GM10847 (cell line): ENCODE measurements around the gene GPATCH2.

Source experiments
- POLR2A ChIP-seq: IDR thresholded peaks from 2 replicates; pipeline ENCODE4 v1.6.1; 2011; ENCODE audit not compliant: insufficient read length; ENCODE audit errors: extremely low read depth

GPATCH2 gene

DNA sequence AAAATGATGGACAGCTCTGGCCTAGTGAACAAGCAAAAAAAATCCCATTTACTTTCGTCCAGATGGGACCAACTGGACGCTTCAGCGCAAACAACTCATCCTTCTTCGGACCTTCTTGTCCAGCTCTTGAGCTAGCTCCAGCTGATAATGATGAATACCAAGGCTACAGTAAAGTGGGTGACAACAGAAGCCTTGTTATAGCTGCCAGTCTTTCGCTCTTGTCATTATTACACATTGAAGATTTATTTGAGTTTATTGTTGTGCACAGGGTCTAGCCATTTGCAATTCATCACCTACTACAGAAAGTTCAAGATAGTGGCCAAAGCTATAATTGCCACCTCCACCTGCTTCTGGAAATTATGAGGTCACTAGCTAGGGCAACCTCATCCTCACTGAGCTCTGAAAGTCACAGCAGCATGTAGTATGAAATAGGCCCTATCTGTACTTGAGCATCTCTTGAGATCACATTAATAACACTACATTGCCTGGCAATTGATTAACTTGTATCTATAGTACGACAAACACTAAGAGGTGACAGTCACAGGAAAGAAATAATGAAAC, 76.9 kb downstream of the GPATCH2 start:
- TF ChIP-seq POLR2A: no peak

DNA sequence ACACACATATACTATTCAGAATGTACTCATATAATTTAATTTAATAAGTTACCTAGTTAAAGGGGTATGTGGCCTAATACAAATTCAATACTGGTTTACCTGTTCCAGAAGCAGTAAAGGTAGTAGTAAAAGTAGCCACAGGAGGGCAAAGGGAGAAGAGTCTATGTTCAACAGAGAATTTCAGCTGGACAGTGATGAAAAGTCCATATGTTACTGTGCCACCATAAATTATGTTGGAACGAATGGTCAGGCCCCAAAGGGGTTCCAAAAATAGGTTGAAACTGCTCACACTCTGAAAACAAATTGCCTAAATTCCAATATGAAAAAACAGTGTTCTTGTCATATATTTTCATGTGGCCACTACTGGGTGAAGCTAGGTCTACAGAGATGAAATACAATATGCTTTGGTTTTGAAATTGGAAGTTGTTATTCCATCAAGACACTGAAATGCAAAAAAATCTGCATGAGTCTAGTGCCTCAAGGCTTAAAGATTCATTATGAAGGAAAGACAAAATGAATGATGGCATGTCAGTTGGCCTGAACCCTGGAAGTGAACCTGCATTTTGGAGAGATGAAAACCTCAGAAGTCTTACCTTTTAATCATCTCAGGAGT, 78.4 kb downstream of the GPATCH2 start:
- TF ChIP-seq POLR2A: no peak

DNA sequence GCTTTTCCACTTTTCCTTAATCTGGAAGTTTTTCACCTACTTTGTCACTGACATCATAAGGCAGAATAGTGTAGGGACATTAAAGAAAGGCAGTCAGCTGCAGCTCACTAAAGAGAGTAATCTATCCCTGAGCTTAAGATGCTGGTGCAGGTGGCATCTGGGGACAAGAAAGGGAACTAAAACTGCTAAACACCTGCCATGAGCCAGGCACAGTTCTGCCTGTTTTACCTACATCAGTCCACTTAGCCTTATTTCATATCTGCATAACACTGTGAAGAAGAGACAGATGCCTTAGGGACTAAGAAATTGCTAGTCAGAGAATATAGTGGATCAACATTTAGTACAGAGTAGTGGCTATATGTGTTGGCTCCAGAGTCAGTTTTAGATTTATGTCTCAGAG, 88.1 kb downstream of the GPATCH2 start:
- TF ChIP-seq POLR2A: no peak

- no peak for TF ChIP-seq POLR2A
Observed at GRCh38 chr1:217542136-217542777, 88.6 kb downstream of the GPATCH2 start.

DNA sequence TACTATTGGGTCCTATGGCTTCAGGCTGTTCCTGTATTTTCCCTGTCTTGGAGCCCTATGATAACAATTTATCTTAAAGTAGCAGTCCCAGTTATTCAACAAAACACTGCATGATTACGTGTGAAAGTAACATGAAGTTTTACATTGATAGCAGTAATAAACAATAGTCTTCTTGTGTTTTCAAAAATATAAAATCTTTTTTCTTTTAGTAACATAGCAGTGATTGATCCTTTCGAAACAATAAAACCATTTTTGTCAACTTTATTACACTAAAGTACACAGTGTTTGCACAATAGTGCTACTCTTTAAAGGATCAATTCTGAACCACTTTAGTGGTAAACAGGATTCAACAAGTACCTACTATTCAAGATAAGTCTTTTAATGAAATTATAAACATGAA, 90.6 kb downstream of the GPATCH2 start:
- no peak for TF ChIP-seq POLR2A

- TF ChIP-seq POLR2A: no peak
Observed at GRCh38 chr1:217539510-217539909, 91.4 kb downstream of the GPATCH2 start.

- TF ChIP-seq POLR2A: no peak
Observed at GRCh38 chr1:217535601-217536377, 95.1 kb downstream of the GPATCH2 start.

- no peak for TF ChIP-seq POLR2A
Observed at GRCh38 chr1:217534566-217534965, 96.3 kb downstream of the GPATCH2 start.

- no peak for TF ChIP-seq POLR2A
Observed at GRCh38 chr1:217528271-217528670, 102.6 kb downstream of the GPATCH2 start.

GRCh38 chr1:217527151-217527550, 103.7 kb downstream of the GPATCH2 start:
- no peak for TF ChIP-seq POLR2A

DNA sequence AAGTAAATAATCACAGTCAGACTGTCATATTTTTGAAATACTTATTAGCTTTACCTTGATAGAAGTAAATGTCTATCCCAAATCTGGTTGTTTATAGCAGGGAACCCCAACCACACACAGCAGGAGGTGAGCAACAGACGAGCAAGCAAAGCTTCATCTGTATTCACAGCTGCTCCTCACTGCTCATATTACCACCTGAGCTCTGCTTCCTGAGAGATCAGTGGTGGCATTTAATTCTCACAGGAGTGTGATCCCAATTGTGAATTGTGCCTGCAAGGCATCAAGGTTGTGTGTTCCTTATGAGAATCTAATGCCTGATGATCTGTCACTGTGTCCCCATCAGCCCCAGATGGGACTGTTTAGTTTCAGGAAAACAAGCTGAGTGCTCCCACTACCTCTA, 104.3 kb downstream of the GPATCH2 start:
- no peak for TF ChIP-seq POLR2A

DNA sequence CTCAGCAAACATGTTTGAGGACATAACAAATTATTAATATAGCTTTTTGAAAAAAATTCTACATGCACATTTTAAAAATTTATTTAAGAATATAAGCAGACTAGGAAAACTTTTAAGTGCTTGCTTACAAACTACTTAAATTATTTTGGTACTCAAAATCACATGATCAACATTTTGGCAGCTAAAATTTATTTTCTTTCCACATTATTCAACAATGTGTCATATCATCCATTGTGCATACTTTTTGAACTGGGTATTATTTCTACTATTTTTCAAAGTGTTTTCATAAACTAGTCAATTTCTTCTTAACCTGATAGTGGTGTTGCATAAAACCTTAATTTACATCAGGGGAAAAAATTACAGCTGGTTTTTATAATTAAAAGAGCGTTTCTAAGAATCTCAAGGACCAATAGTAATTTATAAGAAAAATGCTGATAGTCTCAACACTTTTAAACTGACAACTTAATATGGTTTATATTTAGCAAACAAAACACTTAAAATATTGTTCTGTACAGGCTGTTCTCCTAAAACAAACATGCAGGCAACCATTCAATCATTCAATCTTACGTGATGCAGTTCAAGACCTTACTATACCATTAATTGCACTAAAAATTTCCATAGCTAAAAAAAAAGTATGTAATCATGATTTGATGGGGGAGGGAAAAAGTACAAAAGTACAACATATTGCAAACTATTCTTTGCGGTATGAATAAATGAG, 105.0 kb downstream of the GPATCH2 start:
- TF ChIP-seq POLR2A: no peak

DNA sequence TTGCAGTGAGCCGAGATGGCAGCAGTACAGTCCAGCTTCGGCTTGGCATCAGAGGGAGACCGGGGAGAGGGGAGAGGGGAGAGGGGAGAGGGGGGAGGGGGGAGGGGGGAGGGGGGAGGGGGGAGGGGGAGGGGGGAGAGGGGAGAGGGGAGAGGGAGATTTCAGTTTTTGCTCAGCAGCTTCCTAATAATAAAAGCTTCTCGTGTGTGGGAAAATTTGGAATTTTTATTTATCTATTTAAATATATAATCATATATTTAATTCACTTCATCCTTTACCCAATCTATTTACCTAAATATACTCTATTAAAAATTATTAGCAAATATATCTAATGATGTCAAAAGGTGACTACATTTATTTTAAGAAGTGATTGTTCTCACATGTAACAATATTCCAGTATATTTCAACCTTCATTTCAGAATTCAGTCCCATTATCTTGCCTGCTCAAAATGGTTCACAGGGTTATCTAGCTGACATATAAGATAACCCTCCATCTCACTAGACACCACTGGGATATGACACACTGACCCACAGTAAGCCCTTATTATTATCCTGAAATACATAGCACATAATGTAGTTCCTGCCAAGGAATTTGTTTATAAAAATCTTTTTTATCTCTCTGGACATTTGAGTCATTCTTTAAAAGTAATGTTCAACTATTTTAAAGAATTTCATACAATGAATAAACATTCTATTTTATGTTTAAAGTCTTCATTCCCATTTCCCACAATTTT, 105.9 kb downstream of the GPATCH2 start:
- TF ChIP-seq POLR2A: no peak

GRCh38 chr1:217522277-217522676, 108.6 kb downstream of the GPATCH2 start:
- TF ChIP-seq POLR2A: no peak

GRCh38 chr1:217521317-217521716, 109.6 kb downstream of the GPATCH2 start:
- TF ChIP-seq POLR2A: no peak
